Liver (tissue), 9 donors: ENCODE results near the gene FGFR3. TPM values are rescaled to one million over a fixed set of nuclear protein-coding genes. Genes with fewer than 3 reads are reported as not detected.

Experiments used
- DNase-seq: peaks from one replicate; pipeline ENCODE4 v3.0.0-alpha.2; 2017; ENCODE audit warnings: low spot score
- H3K27ac ChIP-seq, 2 donors: one replicate each; pipeline ENCODE4 v1.7.0; 2013; ENCODE audit warnings: inconsistent platforms in 2 of 2, low read length in 2 of 2, control low read depth in 1 of 2, low read depth in 1 of 2, mild to moderate bottlenecking in 1 of 2
- H3K27me3 ChIP-seq, 4 donors: one replicate each; pipeline versions ENCODE4 v1.6.1 to v1.7.0; 2013; ENCODE audit warnings: low read length in 3 of 4, inconsistent platforms in 1 of 4, mild to moderate bottlenecking in 1 of 4, moderate library complexity in 1 of 4; ENCODE audit not compliant: control insufficient read depth in 4 of 4, insufficient read depth in 4 of 4
- H3K36me3 ChIP-seq, 4 donors: one replicate each; pipeline versions ENCODE4 v1.6.1 to v1.7.0; 2013; ENCODE audit warnings: low read length in 3 of 4, mild to moderate bottlenecking in 3 of 4, low read depth in 1 of 4, moderate library complexity in 1 of 4; ENCODE audit not compliant: control insufficient read depth in 4 of 4, insufficient read depth in 3 of 4
- H3K4me1 ChIP-seq, 4 donors: one replicate each; pipeline versions ENCODE4 v1.6.1 to v1.7.0; 2013; ENCODE audit warnings: low read length in 3 of 4, mild to moderate bottlenecking in 3 of 4, moderate library complexity in 1 of 4; ENCODE audit not compliant: control insufficient read depth in 4 of 4, insufficient read depth in 4 of 4
- H3K4me3 ChIP-seq, 3 donors: one replicate each; pipeline versions ENCODE4 v1.6.1 to v1.7.0; 2013; ENCODE audit warnings: low read length in 3 of 3, control low read depth in 1 of 3, low read depth in 1 of 3, mild to moderate bottlenecking in 1 of 3
- H3K9ac ChIP-seq, 2 donors: one replicate each; pipeline ENCODE4 v1.7.0; 2013; ENCODE audit warnings: low read length in 2 of 2, mild to moderate bottlenecking in 2 of 2, moderate library complexity in 2 of 2, control low read depth in 1 of 2, low read depth in 1 of 2
- H3K9me3 ChIP-seq, 4 donors: one replicate each; pipeline versions ENCODE4 v1.6.1 to v1.7.0; 2013; ENCODE audit warnings: low read length in 3 of 4; ENCODE audit not compliant: control insufficient read depth in 4 of 4
- EGR1 ChIP-seq, 2 donors: IDR thresholded peaks; 2 replicates each; pipeline ENCODE4 v1.6.1; 2016 to 2018; ENCODE audit warnings: antibody characterized with exemption in 2 of 2, low read depth in 2 of 2
- FOXA1 ChIP-seq: IDR thresholded peaks from 2 replicates; pipeline ENCODE4 v1.6.1; 2016; ENCODE audit warnings: antibody characterized with exemption
- FOXA2 ChIP-seq: IDR thresholded peaks from 2 replicates; pipeline ENCODE4 v1.6.1; 2016; ENCODE audit warnings: antibody characterized with exemption
- GABPA ChIP-seq, 2 donors: IDR thresholded peaks in 1 of 2; conservative IDR thresholded peaks in 1 of 2; 2 replicates each; pipeline ENCODE4 v1.6.1; 2016; ENCODE audit warnings: antibody characterized with exemption in 2 of 2, mild to moderate bottlenecking in 1 of 2, moderate library complexity in 1 of 2
- HNF4A ChIP-seq, 2 donors: conservative IDR thresholded peaks; 2 replicates each; pipeline ENCODE4 v1.6.1; 2016; ENCODE audit warnings: antibody characterized with exemption in 2 of 2, mild to moderate bottlenecking in 2 of 2
- HNF4G ChIP-seq: IDR thresholded peaks from 2 replicates; pipeline ENCODE4 v1.6.1; 2016; ENCODE audit warnings: antibody characterized with exemption
- JUND ChIP-seq, 2 donors: IDR thresholded peaks; 2 replicates each; pipeline ENCODE4 v1.6.1; 2016; ENCODE audit warnings: antibody characterized with exemption in 2 of 2
- NR2F2 ChIP-seq: IDR thresholded peaks from 2 replicates; pipeline ENCODE4 v1.6.1; 2016; ENCODE audit warnings: antibody characterized with exemption
- RXRA ChIP-seq, 2 donors: IDR thresholded peaks; 2 replicates each; pipeline ENCODE4 v1.6.1; 2017 to 2018; ENCODE audit warnings: antibody characterized with exemption in 2 of 2, mild to moderate bottlenecking in 1 of 2
- TAF1 ChIP-seq: conservative IDR thresholded peaks from 2 replicates; pipeline ENCODE4 v1.6.1; 2016; ENCODE audit warnings: antibody characterized with exemption, mild to moderate bottlenecking
- YY1 ChIP-seq: IDR thresholded peaks from 2 replicates; pipeline ENCODE4 v1.6.1; 2016; ENCODE audit warnings: antibody characterized with exemption, mild to moderate bottlenecking
- WGBS: extraction: QIAGEN DNeasy Blood & Tissue Kit; methylation state at CpG from one replicate; pipeline ENCODE4 v1.1.7; 2013; 5-methylcytosine and 5-hydroxymethylcytosine counted together
- polyA plus RNA-seq, 2 donors: library from polyadenylated mRNA; stranded (reverse) in 1 of 2; unstranded in 1 of 2; fragments of 200-250 nt in 1 of 2; fragments of >200 nt in 1 of 2; fragmentation: Nextera tagmentation in 1 of 2; extraction: Ambion mirVana in 1 of 2; gene quantifications; one replicate each; pipeline versions ENCODE4 v1.2.1 to v1.2.3, GENCODE V29; 2013 to 2015
- total RNA-seq, 2 donors: library from RNA; depleted of rRNA; stranded (reverse); fragments of >200 nt; gene quantifications; one replicate each; pipeline ENCODE4 v1.2.3, GENCODE V29; 2014
- TF ChIP-seq, protein P1 (sequence below): IDR thresholded peaks from 2 replicates; pipeline ENCODE4 v1.6.1; 2016; ENCODE audit warnings: antibody characterized with exemption
- TF ChIP-seq, protein P2 (sequence below): fragments of 150-350 bp; IDR thresholded peaks from 2 replicates; pipeline ENCODE4 v1.5.1; 2017; ENCODE audit warnings: improper control_type of control experiment, low read depth, low read length; ENCODE audit not compliant: missing input control
- TF ChIP-seq, protein P3 (sequence below): IDR thresholded peaks from 2 replicates; pipeline ENCODE4 v1.6.1; 2016; ENCODE audit warnings: antibody characterized with exemption
- TF ChIP-seq, protein P4 (sequence below): IDR thresholded peaks from 2 replicates; pipeline ENCODE4 v1.6.1; 2016; ENCODE audit warnings: antibody characterized with exemption, mild to moderate bottlenecking
- TF ChIP-seq, protein P5 (sequence below): IDR thresholded peaks from 2 replicates; pipeline ENCODE4 v1.6.1; 2016; ENCODE audit warnings: antibody characterized with exemption
- donor health status: healthy.
- donor health status: healthy.
- donor health status: healthy.
- donor health status: healthy.
- donor health status: healthy.

Gene FGFR3
- total and polyA plus RNA-seq, 4 donors = 5.6 to 40.0 (median 29.1) TPM

DNA sequence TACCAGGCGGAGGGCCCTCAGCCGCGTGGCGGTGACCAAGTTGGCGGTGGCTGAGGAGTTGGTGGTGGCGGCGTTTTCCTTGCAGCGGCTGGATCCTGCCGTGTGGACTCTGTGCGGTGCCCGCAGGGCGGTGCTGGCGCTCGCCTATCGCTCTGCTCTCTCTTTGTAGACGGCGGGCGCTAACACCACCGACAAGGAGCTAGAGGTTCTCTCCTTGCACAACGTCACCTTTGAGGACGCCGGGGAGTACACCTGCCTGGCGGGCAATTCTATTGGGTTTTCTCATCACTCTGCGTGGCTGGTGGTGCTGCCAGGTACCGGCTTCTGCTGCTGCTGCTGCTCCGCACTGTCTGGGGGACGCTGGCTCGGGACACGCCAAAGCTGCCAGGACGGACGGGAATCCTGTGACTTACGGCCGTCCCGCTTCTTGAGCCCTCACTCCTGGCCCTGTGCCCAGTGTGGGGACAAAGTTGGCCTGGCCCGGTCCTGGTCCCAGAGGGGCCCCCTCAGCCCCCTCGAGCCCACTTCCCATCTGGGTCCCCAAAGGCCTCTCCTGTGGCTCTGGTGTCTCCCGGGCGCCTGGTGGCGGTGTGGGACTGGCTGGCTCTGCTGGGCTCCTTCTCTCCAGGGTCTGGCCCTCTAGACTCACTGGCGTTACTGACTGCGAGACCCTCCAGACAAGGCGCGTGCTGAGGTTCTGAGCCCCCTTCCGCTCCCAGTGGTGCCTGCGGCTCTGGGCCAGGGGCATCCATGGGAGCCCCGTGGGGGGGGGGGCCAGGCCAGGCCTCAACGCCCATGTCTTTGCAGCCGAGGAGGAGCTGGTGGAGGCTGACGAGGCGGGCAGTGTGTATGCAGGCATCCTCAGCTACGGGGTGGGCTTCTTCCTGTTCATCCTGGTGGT is 10.7 kb downstream of the FGFR3 start:
- 91% methylated on average over 51 of the region's 51 CpGs for WGBS
- H3K27ac ChIP-seq = no peak overlapping the region
- H3K9ac ChIP-seq = no peak overlapping the region
- no peak for DNase-seq
- peaks cover 4 to 29% (median 14%) of the 10 kb centered on the region in 4 donors for H3K36me3 ChIP-seq
- no peak overlapping the region for H3K4me3 ChIP-seq
- peaks cover 5 to 31% (median 19%) of the 10 kb centered on the region in 4 donors for H3K4me1 ChIP-seq
- TF ChIP-seq, protein P1, sequence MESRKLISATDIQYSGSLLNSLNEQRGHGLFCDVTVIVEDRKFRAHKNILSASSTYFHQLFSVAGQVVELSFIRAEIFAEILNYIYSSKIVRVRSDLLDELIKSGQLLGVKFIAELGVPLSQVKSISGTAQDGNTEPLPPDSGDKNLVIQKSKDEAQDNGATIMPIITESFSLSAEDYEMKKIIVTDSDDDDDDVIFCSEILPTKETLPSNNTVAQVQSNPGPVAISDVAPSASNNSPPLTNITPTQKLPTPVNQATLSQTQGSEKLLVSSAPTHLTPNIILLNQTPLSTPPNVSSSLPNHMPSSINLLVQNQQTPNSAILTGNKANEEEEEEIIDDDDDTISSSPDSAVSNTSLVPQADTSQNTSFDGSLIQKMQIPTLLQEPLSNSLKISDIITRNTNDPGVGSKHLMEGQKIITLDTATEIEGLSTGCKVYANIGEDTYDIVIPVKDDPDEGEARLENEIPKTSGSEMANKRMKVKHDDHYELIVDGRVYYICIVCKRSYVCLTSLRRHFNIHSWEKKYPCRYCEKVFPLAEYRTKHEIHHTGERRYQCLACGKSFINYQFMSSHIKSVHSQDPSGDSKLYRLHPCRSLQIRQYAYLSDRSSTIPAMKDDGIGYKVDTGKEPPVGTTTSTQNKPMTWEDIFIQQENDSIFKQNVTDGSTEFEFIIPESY = no peak
- TF ChIP-seq, protein P2, sequence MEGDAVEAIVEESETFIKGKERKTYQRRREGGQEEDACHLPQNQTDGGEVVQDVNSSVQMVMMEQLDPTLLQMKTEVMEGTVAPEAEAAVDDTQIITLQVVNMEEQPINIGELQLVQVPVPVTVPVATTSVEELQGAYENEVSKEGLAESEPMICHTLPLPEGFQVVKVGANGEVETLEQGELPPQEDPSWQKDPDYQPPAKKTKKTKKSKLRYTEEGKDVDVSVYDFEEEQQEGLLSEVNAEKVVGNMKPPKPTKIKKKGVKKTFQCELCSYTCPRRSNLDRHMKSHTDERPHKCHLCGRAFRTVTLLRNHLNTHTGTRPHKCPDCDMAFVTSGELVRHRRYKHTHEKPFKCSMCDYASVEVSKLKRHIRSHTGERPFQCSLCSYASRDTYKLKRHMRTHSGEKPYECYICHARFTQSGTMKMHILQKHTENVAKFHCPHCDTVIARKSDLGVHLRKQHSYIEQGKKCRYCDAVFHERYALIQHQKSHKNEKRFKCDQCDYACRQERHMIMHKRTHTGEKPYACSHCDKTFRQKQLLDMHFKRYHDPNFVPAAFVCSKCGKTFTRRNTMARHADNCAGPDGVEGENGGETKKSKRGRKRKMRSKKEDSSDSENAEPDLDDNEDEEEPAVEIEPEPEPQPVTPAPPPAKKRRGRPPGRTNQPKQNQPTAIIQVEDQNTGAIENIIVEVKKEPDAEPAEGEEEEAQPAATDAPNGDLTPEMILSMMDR = no peak
- TF ChIP-seq YY1 = no peak
- no peak for TF ChIP-seq HNF4G
- TF ChIP-seq TAF1 = no peak
- no peak for TF ChIP-seq NR2F2
- H3K9me3 ChIP-seq = no peaks in the 10 kb centered on the region
- no peaks in the 10 kb centered on the region for H3K27me3 ChIP-seq

DNA sequence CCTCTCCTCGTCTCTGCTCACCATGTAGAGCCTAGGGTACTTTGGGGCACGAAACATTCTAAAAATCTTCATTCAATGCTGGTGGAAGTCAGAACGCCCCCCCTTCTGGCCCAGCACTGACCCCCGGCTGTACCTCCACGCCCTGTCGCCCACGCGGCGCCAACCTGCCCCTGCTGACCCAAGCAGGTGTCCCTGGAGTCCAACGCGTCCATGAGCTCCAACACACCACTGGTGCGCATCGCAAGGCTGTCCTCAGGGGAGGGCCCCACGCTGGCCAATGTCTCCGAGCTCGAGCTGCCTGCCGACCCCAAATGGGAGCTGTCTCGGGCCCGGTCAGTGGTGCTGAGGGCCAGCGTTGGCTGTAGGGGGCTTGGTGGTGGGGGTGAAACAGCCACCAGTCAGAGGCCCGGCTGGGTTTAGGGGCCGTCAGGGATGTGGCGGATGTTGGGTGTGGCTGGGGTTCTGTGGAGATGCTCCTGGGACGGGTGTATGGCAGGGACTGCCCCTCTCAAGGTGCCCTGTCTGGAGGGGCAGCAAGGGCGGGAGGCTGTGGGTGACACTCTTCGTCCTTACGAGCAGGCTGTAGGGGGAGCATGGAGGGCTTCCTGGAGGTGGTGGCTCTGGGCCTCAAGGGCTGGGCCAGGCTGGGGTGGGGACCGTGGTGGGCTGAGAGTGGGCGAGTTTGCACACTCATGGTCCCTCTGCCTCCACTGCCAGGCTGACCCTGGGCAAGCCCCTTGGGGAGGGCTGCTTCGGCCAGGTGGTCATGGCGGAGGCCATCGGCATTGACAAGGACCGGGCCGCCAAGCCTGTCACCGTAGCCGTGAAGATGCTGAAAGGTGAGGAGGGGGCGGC is 11.8 kb downstream of the FGFR3 start:
- Histone ChIP-seq H3K9me3 (no peaks in the 10 kb centered on the region), H3K9ac (no peak overlapping the region), H3K36me3 (peaks cover 4 to 29% (median 14%) of the 10 kb centered on the region in 4 donors), H3K4me3 (no peak overlapping the region), H3K27me3 (no peaks in the 10 kb centered on the region), H3K4me1 (peaks cover 6 to 35% (median 24%) of the 10 kb centered on the region in 4 donors), H3K27ac (no peak overlapping the region)
- WGBS = 93% methylated on average over 37 of the region's 37 CpGs
- no peak for DNase-seq
- TF ChIP-seq HNF4G = no peak
- TF ChIP-seq RXRA (IDR thresholded peaks at IDR 0.05) = no peak
- no peak for TF ChIP-seq FOXA1
- no peak for TF ChIP-seq TAF1
- TF ChIP-seq, protein P3, sequence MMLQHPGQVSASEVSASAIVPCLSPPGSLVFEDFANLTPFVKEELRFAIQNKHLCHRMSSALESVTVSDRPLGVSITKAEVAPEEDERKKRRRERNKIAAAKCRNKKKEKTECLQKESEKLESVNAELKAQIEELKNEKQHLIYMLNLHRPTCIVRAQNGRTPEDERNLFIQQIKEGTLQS = no peak
- TF ChIP-seq, protein P4, sequence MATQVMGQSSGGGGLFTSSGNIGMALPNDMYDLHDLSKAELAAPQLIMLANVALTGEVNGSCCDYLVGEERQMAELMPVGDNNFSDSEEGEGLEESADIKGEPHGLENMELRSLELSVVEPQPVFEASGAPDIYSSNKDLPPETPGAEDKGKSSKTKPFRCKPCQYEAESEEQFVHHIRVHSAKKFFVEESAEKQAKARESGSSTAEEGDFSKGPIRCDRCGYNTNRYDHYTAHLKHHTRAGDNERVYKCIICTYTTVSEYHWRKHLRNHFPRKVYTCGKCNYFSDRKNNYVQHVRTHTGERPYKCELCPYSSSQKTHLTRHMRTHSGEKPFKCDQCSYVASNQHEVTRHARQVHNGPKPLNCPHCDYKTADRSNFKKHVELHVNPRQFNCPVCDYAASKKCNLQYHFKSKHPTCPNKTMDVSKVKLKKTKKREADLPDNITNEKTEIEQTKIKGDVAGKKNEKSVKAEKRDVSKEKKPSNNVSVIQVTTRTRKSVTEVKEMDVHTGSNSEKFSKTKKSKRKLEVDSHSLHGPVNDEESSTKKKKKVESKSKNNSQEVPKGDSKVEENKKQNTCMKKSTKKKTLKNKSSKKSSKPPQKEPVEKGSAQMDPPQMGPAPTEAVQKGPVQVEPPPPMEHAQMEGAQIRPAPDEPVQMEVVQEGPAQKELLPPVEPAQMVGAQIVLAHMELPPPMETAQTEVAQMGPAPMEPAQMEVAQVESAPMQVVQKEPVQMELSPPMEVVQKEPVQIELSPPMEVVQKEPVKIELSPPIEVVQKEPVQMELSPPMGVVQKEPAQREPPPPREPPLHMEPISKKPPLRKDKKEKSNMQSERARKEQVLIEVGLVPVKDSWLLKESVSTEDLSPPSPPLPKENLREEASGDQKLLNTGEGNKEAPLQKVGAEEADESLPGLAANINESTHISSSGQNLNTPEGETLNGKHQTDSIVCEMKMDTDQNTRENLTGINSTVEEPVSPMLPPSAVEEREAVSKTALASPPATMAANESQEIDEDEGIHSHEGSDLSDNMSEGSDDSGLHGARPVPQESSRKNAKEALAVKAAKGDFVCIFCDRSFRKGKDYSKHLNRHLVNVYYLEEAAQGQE = no peak
- TF ChIP-seq, protein P2 = no peak
- no peak for TF ChIP-seq EGR1 (IDR thresholded peaks at IDR 0.05; ENCODE audit: low read depth in 2 of 2)
- TF ChIP-seq HNF4A (conservative IDR thresholded peaks at IDR 0.05) = no peak
- TF ChIP-seq, protein P1 = no peak
- no peak for TF ChIP-seq GABPA (IDR thresholded peaks at IDR 0.05 in 1 of 2, conservative IDR thresholded peaks at IDR 0.05 in 1 of 2)
- TF ChIP-seq, protein P5, sequence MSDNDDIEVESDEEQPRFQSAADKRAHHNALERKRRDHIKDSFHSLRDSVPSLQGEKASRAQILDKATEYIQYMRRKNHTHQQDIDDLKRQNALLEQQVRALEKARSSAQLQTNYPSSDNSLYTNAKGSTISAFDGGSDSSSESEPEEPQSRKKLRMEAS = no peak
- no peak for TF ChIP-seq YY1
- TF ChIP-seq JUND (IDR thresholded peaks at IDR 0.05) = no peak
- no peak for TF ChIP-seq FOXA2
